HepG2 (cell line): Measurements from ENCODE around the gene ATP12A.

Experiments
- FOSL2 ChIP-seq: sonication (generic); formaldehyde crosslinking; IDR thresholded peaks from 2 replicates; pipeline ENCODE4 v1.4.0; 2020; ENCODE audit warnings: missing genetic modification reagents
- HDAC2 ChIP-seq: sonication (generic); formaldehyde crosslinking; IDR thresholded peaks from 2 replicates; pipeline ENCODE4 v1.4.0; 2020; ENCODE audit warnings: missing genetic modification reagents
- HMGXB4 ChIP-seq, 2 experiments: sonication (generic) in 1 of 2; formaldehyde crosslinking in 1 of 2; IDR thresholded peaks; 2 replicates each; pipeline versions ENCODE4 v1.4.0 to v1.6.1; 2018 to 2020; ENCODE audit warnings: missing genetic modification reagents in 2 of 2, borderline replicate concordance in 1 of 2, low read depth in 1 of 2, mild to moderate bottlenecking in 1 of 2, missing biosample characterization in 1 of 2
- MED13 ChIP-seq: sonication (generic); formaldehyde crosslinking; IDR thresholded peaks from 2 replicates; pipeline ENCODE4 v1.5.0; 2020; ENCODE audit warnings: missing genetic modification reagents
- POLR2AphosphoS5 ChIP-seq: IDR thresholded peaks from 2 replicates; pipeline ENCODE4 v1.6.1; 2012; ENCODE audit warnings: low read depth, low read length
- THAP9 ChIP-seq: sonication (generic); formaldehyde crosslinking; IDR thresholded peaks from 2 replicates; pipeline ENCODE4; 2020; ENCODE audit warnings: missing genetic modification reagents, mild to moderate bottlenecking, borderline replicate concordance
- ZHX1 ChIP-seq: sonication (generic); formaldehyde crosslinking; IDR thresholded peaks from 2 replicates; pipeline ENCODE4 v1.8.1; 2022; ENCODE audit warnings: low read depth, mild to moderate bottlenecking, missing genetic modification reagents
- ZNF264 ChIP-seq: sonication (generic); formaldehyde crosslinking; IDR thresholded peaks from 2 replicates; pipeline ENCODE4 v1.4.0; 2020; ENCODE audit warnings: missing genetic modification reagents
- ZNF572 ChIP-seq: sonication (generic); formaldehyde crosslinking; IDR thresholded peaks from 2 replicates; pipeline ENCODE4 v1.5.1; 2020; ENCODE audit warnings: mild to moderate bottlenecking, missing genetic modification reagents

- TF ChIP-seq MED13 (no peak), ZNF264 (no peak), FOSL2 (CRISPR knock-in tag) (no peak), THAP9 (CRISPR knock-in tag) (no peak), ZNF572 (CRISPR knock-in tag) (no peak), HMGXB4 (CRISPR knock-in tag; IDR thresholded peaks at IDR 0.05; ENCODE audit: borderline replicate concordance in 1 of 2, low read depth in 1 of 2) (no peak), ZHX1 (CRISPR knock-in tag) (no peak), POLR2AphosphoS5 (no peak), HDAC2 (CRISPR knock-in tag) (no peak)
These were observed 18.5 kb downstream of the ATP12A start for GRCh38 chr13:24698686-24699085.
